ENCODE measurements around the gene SLC39A11. TPM values are rescaled to one million over a fixed set of nuclear protein-coding genes. Genes with fewer than 3 reads are reported as not detected.
"Not testable (repeated sequence)": the region's sequence is repeated elsewhere in the genome, so short reads cannot be mapped to it uniquely, and the experiment has no call there.

SLC39A11 gene
- total RNA-seq, 3 donors from 2014 or later: 16.7 to 23.3 (median 20.1) TPM

DNA sequence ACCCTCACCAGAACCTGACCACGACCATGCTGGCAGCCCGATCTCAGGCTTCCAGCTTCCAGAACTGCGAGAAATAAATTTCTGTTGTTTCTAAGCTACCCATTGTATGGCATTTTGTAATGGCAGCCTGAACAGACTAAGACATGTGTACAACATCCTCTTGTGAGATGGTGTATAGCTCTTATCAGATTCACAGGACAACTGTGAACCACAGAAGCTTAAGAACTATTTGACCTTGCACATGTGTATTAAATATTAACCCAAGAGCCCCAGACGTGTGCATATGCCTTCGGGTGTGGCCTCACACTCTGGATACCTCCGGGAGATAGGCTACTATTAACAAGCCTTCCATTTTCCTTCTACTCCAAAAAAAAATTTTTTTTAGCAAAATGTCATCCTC lies 248.9 kb downstream of the SLC39A11 start:
- no peak for ATAC-seq

GRCh38 chr17:72840019-72840418 lies 252.5 kb downstream of the SLC39A11 start:
- H3K36me3 Mint-ChIP-seq (ENCODE audit: insufficient read depth): peaks cover 49% of the 10 kb centered on the region
- no peak for ATAC-seq
- H3K9me3 Mint-ChIP-seq: peaks cover 8% of the 10 kb centered on the region
- H3K27me3 Mint-ChIP-seq (ENCODE audit: low read depth): no peaks in the 10 kb centered on the region
- no peak for DNase-seq
- H3K4me1 Mint-ChIP-seq (ENCODE audit: low read depth): no peaks in the 10 kb centered on the region
- no peak overlapping the region for H3K4me3 Mint-ChIP-seq

More for the DNA sequence above, 248.9 kb downstream of the SLC39A11 start:
- Mint-ChIP-seq H3K4me3 (no peak overlapping the region), H3K36me3 (ENCODE audit: insufficient read depth) (peaks cover 52% of the 10 kb centered on the region), H3K9me3 (peaks cover 8% of the 10 kb centered on the region), H3K27me3 (ENCODE audit: low read depth) (no peaks in the 10 kb centered on the region), H3K4me1 (ENCODE audit: low read depth) (no peaks in the 10 kb centered on the region)
- DNase-seq: no peak

GRCh38 chr17:72839131-72839725 lies 253.3 kb downstream of the SLC39A11 start:
- Mint-ChIP-seq H3K4me3 (no peak overlapping the region), H3K36me3 (ENCODE audit: insufficient read depth) (peaks cover 46% of the 10 kb centered on the region), H3K9me3 (peaks cover 8% of the 10 kb centered on the region), H3K4me1 (ENCODE audit: low read depth) (no peaks in the 10 kb centered on the region), H3K27me3 (ENCODE audit: low read depth) (no peaks in the 10 kb centered on the region)
- DNase-seq (no peak), ATAC-seq (no peak)

- no peaks in the 10 kb centered on the region for H3K27me3 Mint-ChIP-seq (ENCODE audit: low read depth)
- ATAC-seq: no peak
These were observed 253.9 kb downstream of the SLC39A11 start for GRCh38 chr17:72838581-72838980.

DNA sequence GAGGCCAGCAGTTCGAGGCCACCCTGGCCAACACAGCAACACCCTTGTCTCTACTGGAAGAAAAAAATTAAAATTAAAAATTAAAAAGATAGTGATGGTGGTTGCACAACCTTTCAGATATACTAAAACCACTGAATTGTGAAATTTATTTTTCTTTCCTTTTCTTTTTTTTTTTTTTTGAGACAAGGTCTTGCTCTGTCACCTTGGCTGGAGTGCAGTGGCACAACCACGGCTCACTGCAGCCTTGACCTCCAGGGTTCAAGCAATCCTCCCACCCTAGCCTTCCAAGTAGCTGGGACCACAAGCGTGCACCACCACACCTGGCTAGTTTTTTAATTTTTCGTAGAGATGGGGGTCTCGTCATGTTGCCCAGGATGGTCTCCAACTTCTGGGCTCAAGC lies 254.4 kb downstream of the SLC39A11 start:
- peaks cover 41% of the 10 kb centered on the region for H3K36me3 Mint-ChIP-seq (ENCODE audit: insufficient read depth)
- no peak for ATAC-seq

More at GRCh38 chr17:72838581-72838980, 253.9 kb downstream of the SLC39A11 start:
- Mint-ChIP-seq H3K36me3 (ENCODE audit: insufficient read depth) (peaks cover 44% of the 10 kb centered on the region), H3K9me3 (peaks cover 8% of the 10 kb centered on the region), H3K4me1 (ENCODE audit: low read depth) (no peaks in the 10 kb centered on the region), H3K4me3 (no peak overlapping the region)
- no peak for DNase-seq

GRCh38 chr17:72837335-72837734 lies 255.2 kb downstream of the SLC39A11 start:
- H3K27me3 Mint-ChIP-seq (ENCODE audit: low read depth): no peaks in the 10 kb centered on the region
- no peak overlapping the region for H3K4me3 Mint-ChIP-seq
- H3K9me3 Mint-ChIP-seq: peaks cover 8% of the 10 kb centered on the region
- ATAC-seq (no peak), DNase-seq (no peak)
- H3K4me1 Mint-ChIP-seq (ENCODE audit: low read depth): no peaks in the 10 kb centered on the region
- peaks cover 39% of the 10 kb centered on the region for H3K36me3 Mint-ChIP-seq (ENCODE audit: insufficient read depth)

More for the DNA sequence above, 254.4 kb downstream of the SLC39A11 start:
- Mint-ChIP-seq H3K4me3 (no peak overlapping the region), H3K9me3 (peaks cover 8% of the 10 kb centered on the region), H3K27me3 (ENCODE audit: low read depth) (no peaks in the 10 kb centered on the region), H3K4me1 (ENCODE audit: low read depth) (no peaks in the 10 kb centered on the region)
- DNase-seq: no peak

GRCh38 chr17:72833128-72833765 lies 259.2 kb downstream of the SLC39A11 start:
- Mint-ChIP-seq H3K4me3 (no peak overlapping the region), H3K36me3 (ENCODE audit: insufficient read depth) (peaks cover 30% of the 10 kb centered on the region), H3K9me3 (peaks cover 1% of the 10 kb centered on the region), H3K4me1 (ENCODE audit: low read depth) (no peaks in the 10 kb centered on the region), H3K27me3 (ENCODE audit: low read depth) (no peaks in the 10 kb centered on the region)
- ATAC-seq: no peak
- no peak for DNase-seq

- Mint-ChIP-seq H3K9me3 (peaks cover 5% of the 10 kb centered on the region), H3K36me3 (ENCODE audit: insufficient read depth) (peaks cover 33% of the 10 kb centered on the region), H3K27me3 (ENCODE audit: low read depth) (no peaks in the 10 kb centered on the region), H3K4me1 (ENCODE audit: low read depth) (no peaks in the 10 kb centered on the region), H3K4me3 (no peak overlapping the region)
- DNase-seq: no peak
- no peak for ATAC-seq
These were observed 260.2 kb downstream of the SLC39A11 start for GRCh38 chr17:72832306-72832705.

GRCh38 chr17:72829883-72830282 lies 262.6 kb downstream of the SLC39A11 start:
- Mint-ChIP-seq H3K4me3 (no peak overlapping the region), H3K36me3 (ENCODE audit: insufficient read depth) (peaks cover 48% of the 10 kb centered on the region), H3K9me3 (peaks cover 24% of the 10 kb centered on the region), H3K27me3 (ENCODE audit: low read depth) (no peaks in the 10 kb centered on the region), H3K4me1 (ENCODE audit: low read depth) (no peaks in the 10 kb centered on the region)
- DNase-seq (no peak), ATAC-seq (no peak)

DNA sequence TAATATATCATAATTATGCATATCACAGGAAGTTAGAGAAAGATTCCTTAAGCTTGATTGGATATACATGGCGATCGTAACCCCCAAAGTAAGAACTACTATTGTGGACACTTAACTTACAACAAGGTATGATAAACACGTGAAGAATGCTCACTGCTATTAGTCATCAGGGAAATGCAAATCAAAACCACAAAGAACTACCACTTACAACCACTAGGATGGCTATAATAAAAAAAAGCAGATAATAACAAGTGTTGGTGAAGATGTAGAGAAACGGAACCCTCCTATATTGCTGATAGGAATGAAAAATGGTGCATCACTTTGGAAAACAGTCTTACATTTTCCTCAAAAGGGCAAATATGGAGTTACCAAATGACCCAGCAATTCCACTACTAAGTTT lies 265.9 kb downstream of the SLC39A11 start:
- ATAC-seq: no peak
- Mint-ChIP-seq H3K4me1 (ENCODE audit: low read depth) (no peaks in the 10 kb centered on the region), H3K4me3 (no peak overlapping the region), H3K36me3 (ENCODE audit: insufficient read depth) (peaks cover 60% of the 10 kb centered on the region), H3K9me3 (peaks cover 31% of the 10 kb centered on the region), H3K27me3 (ENCODE audit: low read depth) (no peaks in the 10 kb centered on the region)
- no peak for DNase-seq

- Mint-ChIP-seq H3K9me3 (peaks cover 31% of the 10 kb centered on the region), H3K36me3 (ENCODE audit: insufficient read depth) (peaks cover 61% of the 10 kb centered on the region)
- not testable (repeated sequence) for ATAC-seq; H3K27me3 Mint-ChIP-seq (ENCODE audit: low read depth); H3K4me3 Mint-ChIP-seq; H3K4me1 Mint-ChIP-seq (ENCODE audit: low read depth); DNase-seq
These were observed 266.4 kb downstream of the SLC39A11 start for GRCh38 chr17:72826059-72826458.

DNA sequence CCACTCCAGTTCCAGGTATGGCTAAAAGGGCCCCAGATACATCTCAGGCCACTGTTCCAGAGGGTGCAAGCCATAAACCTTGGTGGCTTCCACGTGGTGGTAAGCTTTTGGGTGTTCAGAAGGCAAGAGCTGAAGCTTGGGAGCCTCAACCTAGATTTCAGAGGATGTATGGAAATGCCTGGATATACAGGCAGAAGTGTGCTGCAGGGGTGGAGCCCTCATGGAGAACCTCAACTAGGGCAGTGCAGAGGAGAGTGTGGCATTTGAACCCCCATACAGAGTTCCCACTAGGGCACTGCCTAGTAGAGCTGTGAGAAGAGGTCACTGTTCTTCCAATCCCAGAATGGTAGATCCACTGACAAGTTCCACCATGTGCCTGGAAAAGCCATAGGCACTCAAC lies 267.3 kb downstream of the SLC39A11 start:
- DNase-seq (no peak), ATAC-seq (no peak)
- Mint-ChIP-seq H3K4me1 (ENCODE audit: low read depth) (no peaks in the 10 kb centered on the region), H3K4me3 (no peak overlapping the region), H3K27me3 (ENCODE audit: low read depth) (no peaks in the 10 kb centered on the region), H3K36me3 (ENCODE audit: insufficient read depth) (peaks cover 63% of the 10 kb centered on the region), H3K9me3 (peaks cover 31% of the 10 kb centered on the region)

DNA sequence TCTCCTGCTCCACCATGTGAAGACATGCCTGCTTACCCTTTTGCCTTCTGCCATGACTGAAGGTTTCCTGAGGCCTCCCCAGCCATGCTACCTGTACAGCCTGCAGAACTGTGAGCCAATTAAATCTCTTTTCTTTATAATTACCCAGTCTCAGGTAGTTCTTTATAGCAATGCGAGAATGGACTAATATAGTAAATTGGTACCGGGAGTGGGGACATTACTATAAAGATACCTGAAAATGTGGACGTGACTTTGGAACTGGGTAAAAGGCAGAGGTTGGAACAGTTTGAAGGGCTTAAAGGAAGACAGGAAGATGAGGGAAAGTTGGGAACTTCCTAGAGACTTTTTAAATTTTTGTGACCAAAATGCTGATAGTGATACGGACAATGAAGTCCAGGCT lies 268.2 kb downstream of the SLC39A11 start:
- Mint-ChIP-seq H3K9me3 (peaks cover 31% of the 10 kb centered on the region), H3K36me3 (ENCODE audit: insufficient read depth) (peaks cover 62% of the 10 kb centered on the region)
- ATAC-seq; H3K4me1 Mint-ChIP-seq (ENCODE audit: low read depth); DNase-seq; H3K27me3 Mint-ChIP-seq (ENCODE audit: low read depth); H3K4me3 Mint-ChIP-seq: not testable (repeated sequence)

GRCh38 chr17:72822358-72823023 lies 270.0 kb downstream of the SLC39A11 start:
- Mint-ChIP-seq H3K4me1 (ENCODE audit: low read depth) (no peaks in the 10 kb centered on the region), H3K9me3 (peaks cover 27% of the 10 kb centered on the region), H3K36me3 (ENCODE audit: insufficient read depth) (peaks cover 62% of the 10 kb centered on the region), H3K27me3 (ENCODE audit: low read depth) (no peaks in the 10 kb centered on the region), H3K4me3 (no peak overlapping the region)
- ATAC-seq: no peak
- DNase-seq: no peak

DNA sequence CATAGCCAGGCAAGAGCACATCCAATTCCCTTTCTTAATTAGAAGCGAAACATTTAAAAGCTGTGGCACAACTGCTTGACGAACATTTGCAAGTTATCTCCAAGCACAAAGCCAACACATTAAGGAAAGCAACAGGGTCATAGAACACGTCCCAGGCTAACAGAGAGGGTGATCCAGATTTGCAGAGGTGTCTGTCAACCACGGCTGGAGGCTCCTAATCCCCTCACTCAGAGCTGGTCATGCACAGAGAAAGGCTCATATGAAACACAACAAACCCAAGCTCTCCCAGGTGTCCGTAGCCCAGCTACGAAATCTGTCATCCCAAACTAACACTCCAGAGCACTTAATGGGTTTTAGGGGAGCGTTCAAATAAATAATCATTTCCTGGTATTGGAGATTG lies 276.1 kb downstream of the SLC39A11 start:
- H3K27me3 Mint-ChIP-seq (ENCODE audit: low read depth): no peaks in the 10 kb centered on the region
- peaks cover 5% of the 10 kb centered on the region for H3K9me3 Mint-ChIP-seq
- no peak for DNase-seq
- no peaks in the 10 kb centered on the region for H3K4me1 Mint-ChIP-seq (ENCODE audit: low read depth)
- peaks cover 58% of the 10 kb centered on the region for H3K36me3 Mint-ChIP-seq (ENCODE audit: insufficient read depth)
- ATAC-seq: no peak
- H3K4me3 Mint-ChIP-seq: no peak overlapping the region
